Measurements from ENCODE around the gene ANKRD39. TPM values are rescaled to one million over a fixed set of nuclear protein-coding genes. Genes with fewer than 3 reads are reported as not detected.

Gene ANKRD39
- total and polyA plus RNA-seq, 5 donors = 11.8 to 23.3 (median 14.1) TPM

GRCh38 chr2:96869822-96870625 lies 12.2 kb upstream of the ANKRD39 start, which contains the start of gene SEMA4C:
Gene SEMA4C (minus strand): TSS chr2:96870080. CDS start chr2:96867886, 2,194 bp downstream.
- under 1% methylated on average over 93 of the region's 93 CpGs for WGBS
- Histone ChIP-seq H3K27me3 (ENCODE audit: control insufficient read depth, insufficient read depth) (no peaks in the 10 kb centered on the region), H3K4me1 (ENCODE audit: control insufficient read depth, insufficient read depth, low read length) (peaks cover 7% of the 10 kb centered on the region), H3K4me3 (ENCODE audit: low read length) (peak within 1 kb of the TSS; percentile 85), H3K27ac (ENCODE audit: low read length) (peak within 1 kb of the TSS; percentile 89), H3K9me3 (ENCODE audit: control insufficient read depth, low read length) (no peaks in the 10 kb centered on the region)
- ATAC-seq = peak; percentile 42 to 59
- intact Hi-C loops (cut with DNase I) = loop anchor here in 2 of 4 donors (2.0 to 10.0 kb wide), 3 partner anchors 37 to 1185 kb away; no protein-coding TSS in a partner anchor
- DNase-seq = peak; percentile 76 to 92 (median 91)

GRCh38 chr2:96869281-96869821 lies 11.5 kb upstream of the ANKRD39 start:
- no peaks in the 10 kb centered on the region for H3K9me3 ChIP-seq (ENCODE audit: control insufficient read depth, low read length)
- DNase-seq (peak; percentile 90 to 96 (median 95)), ATAC-seq (peak; percentile 65 to 67)
- intact Hi-C loops (cut with DNase I) = loop anchor here in 1 of 4 donors (2.0 to 10.0 kb wide), 2 partner anchors 37 to 1185 kb away; no protein-coding TSS in a partner anchor
- H3K4me1 ChIP-seq (ENCODE audit: control insufficient read depth, insufficient read depth, low read length) = peaks cover 7% of the 10 kb centered on the region
- H3K27ac ChIP-seq (ENCODE audit: low read length) = peak overlapping the region; percentile 89
- peak overlapping the region; percentile 85 for H3K4me3 ChIP-seq (ENCODE audit: low read length)
- H3K27me3 ChIP-seq (ENCODE audit: control insufficient read depth, insufficient read depth) = no peaks in the 10 kb centered on the region
- under 1% methylated on average over 64 of the region's 64 CpGs for WGBS

- H3K4me3 ChIP-seq (ENCODE audit: low read length) = peak overlapping the region; percentile 85
- peaks cover 7% of the 10 kb centered on the region for H3K4me1 ChIP-seq (ENCODE audit: control insufficient read depth, insufficient read depth, low read length)
- H3K27ac ChIP-seq (ENCODE audit: low read length) = peak overlapping the region; percentile 89
- ATAC-seq (peak; percentile 82 to 84), DNase-seq (peak; percentile 95 to 97 (median 97))
- intact Hi-C loops (cut with DNase I) = loop anchor here in 1 of 4 donors (2.0 to 10.0 kb wide), 2 partner anchors 38 to 1184 kb away; no protein-coding TSS in a partner anchor
- under 1% methylated on average over 76 of the region's 76 CpGs for WGBS
- H3K9me3 ChIP-seq (ENCODE audit: control insufficient read depth, low read length) = no peaks in the 10 kb centered on the region
- H3K27me3 ChIP-seq (ENCODE audit: control insufficient read depth, insufficient read depth) = no peaks in the 10 kb centered on the region
These were observed 10.9 kb upstream of the ANKRD39 start for GRCh38 chr2:96868555-96869280.

- Histone ChIP-seq H3K27me3 (ENCODE audit: control insufficient read depth, insufficient read depth) (no peaks in the 10 kb centered on the region), H3K4me3 (ENCODE audit: low read length) (peak overlapping the region; percentile 85), H3K27ac (ENCODE audit: low read length) (peak overlapping the region; percentile 4), H3K9me3 (ENCODE audit: control insufficient read depth, low read length) (no peaks in the 10 kb centered on the region), H3K4me1 (ENCODE audit: control insufficient read depth, insufficient read depth, low read length) (peaks cover 4% of the 10 kb centered on the region)
- WGBS = 8% methylated on average over 27 of the region's 27 CpGs
- intact Hi-C loops (cut with DNase I) = loop anchor here in 1 of 4 donors (2.0 to 10.0 kb wide), 2 partner anchors 39 to 1183 kb away; no protein-coding TSS in a partner anchor
- DNase-seq (peak in 2 of 3 donors; percentile 64 to 68), ATAC-seq (no peak)
These were observed 10.1 kb upstream of the ANKRD39 start for GRCh38 chr2:96867756-96868554.

GRCh38 chr2:96866986-96867755 lies 9.4 kb upstream of the ANKRD39 start:
- ATAC-seq = no peak
- no peak overlapping the region for H3K27ac ChIP-seq (ENCODE audit: low read length)
- H3K4me1 ChIP-seq (ENCODE audit: control insufficient read depth, insufficient read depth, low read length) = peaks cover 4% of the 10 kb centered on the region
- H3K9me3 ChIP-seq (ENCODE audit: control insufficient read depth, low read length) = no peaks in the 10 kb centered on the region
- H3K4me3 ChIP-seq (ENCODE audit: low read length) = no peak overlapping the region
- no peaks in the 10 kb centered on the region for H3K27me3 ChIP-seq (ENCODE audit: control insufficient read depth, insufficient read depth)
- intact Hi-C loops (cut with DNase I) = loop anchor here in 1 of 4 donors (10.0 kb wide), 1 partner anchor 1182 kb away; no protein-coding TSS in a partner anchor
- peak in 1 of 3 donors; percentile 55 for DNase-seq
- WGBS = 43% methylated on average over 22 of the region's 22 CpGs

- peaks cover 4% of the 10 kb centered on the region for H3K4me1 ChIP-seq (ENCODE audit: control insufficient read depth, insufficient read depth, low read length)
- intact Hi-C loops (cut with DNase I) = loop anchor here in 1 of 4 donors (10.0 kb wide), 1 partner anchor 1182 kb away; no protein-coding TSS in a partner anchor
- 51% methylated on average over 8 of the region's 8 CpGs for WGBS
These were observed 8.8 kb upstream of the ANKRD39 start for GRCh38 chr2:96866586-96866985.

GRCh38 chr2:96866149-96866548 lies 8.3 kb upstream of the ANKRD39 start:
- Histone ChIP-seq H3K27me3 (ENCODE audit: control insufficient read depth, insufficient read depth) (no peaks in the 10 kb centered on the region), H3K9me3 (ENCODE audit: control insufficient read depth, low read length) (no peaks in the 10 kb centered on the region), H3K4me3 (ENCODE audit: low read length) (no peak overlapping the region), H3K4me1 (ENCODE audit: control insufficient read depth, insufficient read depth, low read length) (peaks cover 4% of the 10 kb centered on the region), H3K27ac (ENCODE audit: low read length) (no peak overlapping the region)
- WGBS = 62% methylated on average over 14 of the region's 14 CpGs
- no peak for ATAC-seq
- peak in 1 of 3 donors; percentile 61 for DNase-seq
- intact Hi-C loops (cut with DNase I) = loop anchor here in 1 of 4 donors (10.0 kb wide), 1 partner anchor 1181 kb away; no protein-coding TSS in a partner anchor

More at GRCh38 chr2:96866586-96866985, 8.8 kb upstream of the ANKRD39 start:
- H3K27me3 ChIP-seq (ENCODE audit: control insufficient read depth, insufficient read depth) = no peaks in the 10 kb centered on the region
- H3K9me3 ChIP-seq (ENCODE audit: control insufficient read depth, low read length) = no peaks in the 10 kb centered on the region
- ATAC-seq (peak in 1 of 2 donors; percentile 1), DNase-seq (peak in 2 of 3 donors; percentile 65 to 77)
- no peak overlapping the region for H3K4me3 ChIP-seq (ENCODE audit: low read length)
- H3K27ac ChIP-seq (ENCODE audit: low read length) = no peak overlapping the region

- no peaks in the 10 kb centered on the region for H3K9me3 ChIP-seq (ENCODE audit: control insufficient read depth, low read length)
These were observed 7.8 kb upstream of the ANKRD39 start for GRCh38 chr2:96865654-96866053.

GRCh38 chr2:96864343-96865091 lies 6.7 kb upstream of the ANKRD39 start:
- intact Hi-C loops (cut with DNase I) = loop anchor here in 2 of 4 donors (5.0 to 10.0 kb wide), 2 partner anchors 83 to 1180 kb away; no protein-coding TSS in a partner anchor
- peak in 2 of 3 donors; percentile 69 to 73 for DNase-seq
- H3K4me1 ChIP-seq (ENCODE audit: control insufficient read depth, insufficient read depth, low read length) = peaks cover 4% of the 10 kb centered on the region
- WGBS = 78% methylated on average over 25 of the region's 25 CpGs
- no peaks in the 10 kb centered on the region for H3K27me3 ChIP-seq (ENCODE audit: control insufficient read depth, insufficient read depth)
- no peak for ATAC-seq
- H3K9me3 ChIP-seq (ENCODE audit: control insufficient read depth, low read length) = no peaks in the 10 kb centered on the region
- H3K4me3 ChIP-seq (ENCODE audit: low read length) = no peak overlapping the region
- no peak overlapping the region for H3K27ac ChIP-seq (ENCODE audit: low read length)

More at GRCh38 chr2:96865654-96866053, 7.8 kb upstream of the ANKRD39 start:
- 73% methylated on average over 16 of the region's 16 CpGs for WGBS
- intact Hi-C loops (cut with DNase I) = loop anchor here in 1 of 4 donors (10.0 kb wide), 1 partner anchor 1181 kb away; no protein-coding TSS in a partner anchor
- DNase-seq (peak in 1 of 3 donors; percentile 34), ATAC-seq (no peak)
- Histone ChIP-seq H3K27me3 (ENCODE audit: control insufficient read depth, insufficient read depth) (no peaks in the 10 kb centered on the region), H3K27ac (ENCODE audit: low read length) (no peak overlapping the region), H3K4me3 (ENCODE audit: low read length) (no peak overlapping the region), H3K4me1 (ENCODE audit: control insufficient read depth, insufficient read depth, low read length) (peaks cover 4% of the 10 kb centered on the region)

All from right cardiac atrium (tissue), 5 donors.